HG03342 (cell line): ENCODE measurements around the gene NTM.

Source experiments
- ATAC-seq: cut with Tn5 transposase; IDR thresholded peaks from one replicate; pipeline ENCODE4 v1.9.1; 2021; ENCODE audit warnings: mild to moderate bottlenecking, moderate library complexity; ENCODE audit not compliant: unreplicated experiment

The NTM gene

DNA sequence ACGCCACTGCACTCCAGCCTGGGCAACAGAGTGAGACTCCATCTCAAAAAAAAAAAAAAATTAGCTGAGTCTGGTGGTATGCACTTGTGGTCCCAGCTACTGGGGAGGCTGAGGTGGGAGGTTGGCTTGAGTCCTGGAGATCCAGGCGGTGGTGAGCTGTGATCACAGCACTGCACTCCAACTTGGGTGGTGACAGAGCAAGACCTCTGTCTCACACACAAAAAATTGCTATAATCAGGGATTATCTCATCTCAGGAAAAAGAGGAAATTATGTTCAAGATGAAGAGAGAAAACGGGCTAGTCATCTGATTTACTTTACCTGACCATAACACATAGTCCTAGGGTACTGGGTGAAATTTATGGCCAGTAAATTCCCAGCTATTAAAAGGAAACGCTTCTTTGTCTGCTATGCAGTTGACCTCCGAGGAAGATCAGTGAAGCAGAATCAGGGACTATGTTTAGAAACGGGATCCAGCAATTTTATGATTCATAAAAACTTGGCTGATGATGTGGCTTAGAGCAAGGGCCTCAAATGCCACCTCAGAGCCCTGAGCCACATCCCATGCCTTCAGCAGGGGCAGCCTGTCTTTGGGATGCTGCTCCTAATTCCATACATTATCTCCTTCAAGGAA is 386.2 kb downstream of the NTM start:
- ATAC-seq: no peak

DNA sequence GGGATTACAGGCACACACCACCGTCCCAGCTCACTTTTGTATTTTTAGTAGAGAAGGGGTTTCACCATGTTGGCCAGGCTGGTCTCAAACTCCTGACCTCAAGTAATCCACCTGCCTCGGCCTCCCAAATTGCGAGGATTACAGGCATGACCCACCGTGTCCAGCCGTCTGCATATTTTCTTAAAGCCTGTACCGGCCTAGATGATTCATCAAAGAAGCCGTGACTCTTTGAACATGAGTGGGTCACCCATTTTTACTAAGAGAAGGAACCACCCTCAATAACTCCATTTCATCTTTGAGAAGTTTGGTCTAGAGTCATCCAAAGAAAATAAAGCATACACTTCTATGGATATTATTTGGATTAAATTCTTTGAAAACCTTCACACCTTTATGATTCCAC is 388.3 kb downstream of the NTM start:
- no peak for ATAC-seq

DNA sequence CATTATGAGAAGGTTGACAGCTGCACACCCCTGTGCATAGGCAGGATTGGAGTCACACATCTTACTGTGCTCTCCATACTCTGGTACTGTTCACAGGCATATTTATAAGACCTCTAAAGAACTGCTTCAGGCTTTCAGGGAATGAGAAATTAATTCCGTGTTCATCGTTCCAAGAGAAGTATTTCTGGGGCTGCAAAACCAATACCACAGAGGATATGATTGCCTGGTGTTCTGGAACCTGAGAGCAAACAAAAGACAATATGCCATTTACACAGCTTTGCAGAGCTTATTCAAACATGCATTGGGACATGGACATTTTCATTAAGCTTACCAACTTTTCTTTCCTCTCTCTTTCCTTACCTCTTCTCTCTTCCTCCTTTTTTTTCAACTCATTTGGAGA is 388.7 kb downstream of the NTM start:
- ATAC-seq: no peak

- ATAC-seq: no peak
These were observed 390.0 kb downstream of the NTM start for GRCh38 chr11:131760091-131761061.

DNA sequence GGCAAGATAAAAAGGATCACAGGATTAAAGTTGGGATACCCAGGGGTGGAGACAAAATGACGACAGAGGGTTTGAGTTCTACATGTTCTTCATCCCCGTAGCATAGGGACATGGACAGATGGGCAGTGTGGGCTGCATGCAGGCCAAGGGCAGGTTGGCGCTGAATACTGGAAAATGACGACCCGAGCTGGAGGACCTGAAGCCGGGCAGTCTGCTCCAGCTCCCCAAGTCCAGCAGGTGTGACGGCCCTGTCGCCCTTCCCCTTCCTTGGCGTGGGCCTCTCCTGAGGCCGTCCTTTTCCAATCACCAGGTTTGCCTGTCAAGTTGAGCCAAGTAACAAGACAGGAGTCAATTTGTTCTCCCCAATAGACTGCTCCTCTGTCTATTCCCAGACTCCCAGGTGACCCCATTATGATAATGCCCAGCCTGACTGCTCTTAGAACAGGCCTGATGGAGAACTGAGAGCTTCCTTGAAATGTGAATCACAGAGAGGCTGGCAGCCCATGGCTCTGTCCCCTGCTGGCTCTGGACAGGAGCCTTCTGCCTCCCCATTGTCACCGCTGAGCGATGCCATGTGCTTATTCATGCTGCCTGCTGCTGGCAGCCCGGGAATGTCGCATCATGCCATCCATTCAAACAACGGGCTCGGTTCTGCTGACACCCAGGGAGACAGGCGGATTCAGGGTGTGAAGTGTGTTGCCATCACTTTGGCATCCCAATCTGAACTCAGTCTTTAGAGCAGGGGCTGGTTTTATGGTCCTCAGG is 392.1 kb downstream of the NTM start:
- no peak for ATAC-seq

DNA sequence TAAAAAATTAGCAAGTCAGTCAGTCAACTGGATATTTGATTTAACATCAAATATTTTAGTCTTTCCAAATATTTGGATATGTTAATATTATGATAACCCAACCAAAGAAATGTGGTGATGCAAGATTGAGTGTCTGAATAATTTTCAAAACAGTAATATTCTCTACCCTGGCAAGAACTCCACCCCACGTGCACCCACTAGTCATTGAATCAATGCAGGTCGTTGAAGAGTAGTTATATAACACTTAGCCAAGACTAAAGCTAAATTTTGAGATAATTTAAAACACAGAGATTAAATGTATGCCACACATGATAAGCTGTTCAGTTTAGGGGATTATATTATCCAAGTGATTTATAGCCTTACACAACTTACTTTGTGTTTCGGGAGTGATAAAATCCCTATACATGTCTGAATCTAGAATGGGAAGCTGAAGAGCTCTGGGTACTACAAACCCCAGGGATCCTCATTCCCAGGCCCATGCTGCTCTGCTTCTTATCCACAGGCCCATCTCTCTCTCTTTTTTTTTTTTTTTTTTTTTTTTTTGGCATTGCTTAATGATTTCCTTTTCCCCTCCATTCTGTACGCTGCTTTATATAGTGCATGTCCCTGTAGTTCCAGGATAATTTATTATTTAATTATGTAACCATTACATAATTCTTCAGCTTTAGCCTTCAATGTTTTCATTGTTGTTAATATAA is 392.9 kb downstream of the NTM start:
- ATAC-seq: no peak

DNA sequence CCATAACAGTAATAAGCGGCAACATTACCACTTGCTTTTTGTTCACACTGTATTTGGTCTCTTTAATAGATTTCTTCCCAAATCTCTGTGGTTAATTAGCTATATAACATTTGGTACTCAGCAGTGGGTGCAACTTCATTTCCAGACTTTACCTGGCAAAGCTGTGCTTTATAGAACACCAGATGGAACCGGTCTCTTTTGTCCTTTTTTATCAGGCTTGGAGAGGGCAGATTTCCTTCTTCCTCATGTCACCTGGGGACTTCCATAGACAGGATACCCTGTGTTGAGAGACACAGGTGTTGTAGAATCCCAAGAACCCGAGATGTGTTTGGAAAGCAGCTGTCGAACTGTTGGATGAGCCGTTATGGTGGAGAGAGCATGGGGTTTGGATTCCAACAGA is 393.7 kb downstream of the NTM start:
- ATAC-seq: no peak

DNA sequence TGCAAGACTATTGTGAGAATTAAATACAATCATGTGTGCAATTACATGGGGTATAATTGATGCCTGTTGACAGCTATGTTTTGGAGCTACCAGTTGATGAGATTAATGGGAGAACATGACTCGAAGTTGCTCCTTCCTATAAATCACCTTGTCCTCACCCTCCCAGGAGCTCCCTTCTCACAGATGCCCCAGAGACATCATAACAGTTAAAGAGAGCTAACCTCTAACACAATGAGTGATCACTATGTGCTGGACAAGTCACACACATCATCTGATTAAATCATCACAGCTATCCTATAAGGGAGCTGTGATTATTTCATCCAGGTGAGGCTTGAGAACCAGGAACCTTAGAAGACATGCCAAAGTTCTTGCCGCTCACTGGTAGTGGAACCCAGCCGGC is 394.2 kb downstream of the NTM start:
- ATAC-seq: no peak

DNA sequence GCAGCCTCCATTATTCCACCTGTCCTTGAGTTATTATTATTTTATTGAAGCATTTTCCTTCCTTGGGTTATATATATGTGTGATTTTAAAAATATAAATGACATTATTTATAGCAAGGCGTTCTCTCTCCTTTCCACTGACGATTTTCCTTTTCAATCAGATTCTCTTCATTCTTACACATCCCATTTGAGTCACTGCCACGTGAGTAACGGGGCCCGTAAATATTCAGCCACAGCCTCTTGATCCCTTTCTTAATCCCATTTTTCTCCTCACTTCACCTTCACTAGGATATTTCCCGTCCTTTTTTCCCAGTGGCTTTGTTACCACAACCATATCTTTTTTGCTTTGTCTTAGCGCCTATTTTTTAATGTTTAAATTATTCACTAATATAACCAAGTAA is 396.2 kb downstream of the NTM start:
- no peak for ATAC-seq

- ATAC-seq: no peak
These were observed 397.0 kb downstream of the NTM start for GRCh38 chr11:131767421-131767820.

- ATAC-seq: no peak
These were observed 400.4 kb downstream of the NTM start for GRCh38 chr11:131770801-131771200.

DNA sequence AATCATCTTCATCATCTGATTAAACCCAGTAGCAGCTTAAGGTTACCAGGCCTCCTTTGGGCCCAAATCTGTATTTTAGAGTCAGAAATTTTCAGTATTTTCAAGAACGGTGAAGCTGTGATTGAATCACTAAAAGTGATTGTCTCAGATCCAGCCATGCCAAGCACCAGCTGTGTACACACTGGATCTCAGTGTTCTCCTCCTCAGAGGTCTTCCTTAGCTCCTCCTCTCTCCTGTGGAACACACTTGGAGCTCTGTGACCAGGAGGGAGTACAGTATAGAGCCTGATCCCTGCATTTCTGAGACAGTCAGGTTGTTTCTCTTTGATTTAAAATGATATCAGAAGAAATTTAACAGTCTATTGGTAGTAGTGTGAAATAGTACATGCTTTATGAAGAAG is 401.1 kb downstream of the NTM start:
- no peak for ATAC-seq

DNA sequence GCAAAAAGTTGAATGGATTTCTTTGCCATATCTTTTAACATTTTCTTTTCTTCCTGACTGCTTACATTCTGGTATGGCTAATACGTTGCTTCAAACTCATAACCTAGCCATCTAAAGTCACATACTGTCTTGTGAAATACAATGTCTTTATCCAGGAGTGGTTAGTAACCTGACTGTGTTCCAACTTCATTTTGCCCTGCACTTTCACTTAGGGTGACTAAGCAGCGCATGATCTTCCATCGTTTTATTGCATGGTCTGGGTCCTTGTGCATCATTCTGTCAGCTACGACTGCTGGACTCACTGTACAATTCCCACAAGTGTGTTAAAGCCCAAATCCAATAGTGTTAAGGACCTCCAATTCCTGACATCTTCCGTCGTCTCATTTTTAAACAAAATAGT is 403.2 kb downstream of the NTM start:
- ATAC-seq: no peak

- ATAC-seq: no peak
These were observed 405.8 kb downstream of the NTM start for GRCh38 chr11:131776211-131776610.

- ATAC-seq: no peak
These were observed 415.4 kb downstream of the NTM start for GRCh38 chr11:131785801-131786200.

- ATAC-seq: no peak
These were observed 416.7 kb downstream of the NTM start for GRCh38 chr11:131787119-131787518.

DNA sequence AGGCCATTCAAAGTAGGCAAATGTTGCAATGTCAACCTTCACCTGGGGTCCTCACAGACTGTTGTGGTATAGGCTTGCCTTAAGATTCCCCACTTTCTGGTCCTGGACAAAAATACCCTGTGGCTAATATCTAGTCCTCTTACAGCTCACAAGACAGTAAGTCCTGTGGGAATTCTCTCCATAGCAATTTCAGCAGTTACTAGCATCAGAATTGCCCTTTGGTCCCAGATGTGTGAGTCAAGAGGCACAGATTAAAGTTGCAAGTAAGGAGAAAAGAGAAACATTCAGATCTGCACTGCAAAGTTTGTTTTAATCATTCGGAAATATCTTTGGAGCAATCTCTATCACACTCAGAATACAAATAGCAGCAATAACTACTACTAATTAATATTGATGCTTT is 420.2 kb downstream of the NTM start:
- ATAC-seq: no peak

DNA sequence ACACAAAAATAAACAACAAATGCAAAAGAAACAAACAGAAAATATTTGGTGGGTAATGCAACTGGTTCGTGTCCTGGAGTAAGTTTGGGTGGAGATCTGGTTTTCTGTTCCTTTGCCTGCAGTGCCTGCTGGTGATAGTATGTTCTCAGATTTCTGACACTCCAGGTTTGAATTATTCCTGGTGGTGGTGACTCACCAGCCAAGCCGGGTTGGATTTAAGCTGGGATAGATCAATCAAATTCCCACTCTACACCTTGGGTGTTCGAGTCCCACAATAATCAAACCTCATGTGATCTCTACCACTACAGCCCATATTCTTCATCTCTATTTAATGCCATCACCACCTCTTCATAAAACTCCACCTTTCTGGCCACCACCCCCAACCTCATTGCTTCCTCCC is 421.8 kb downstream of the NTM start:
- no peak for ATAC-seq

DNA sequence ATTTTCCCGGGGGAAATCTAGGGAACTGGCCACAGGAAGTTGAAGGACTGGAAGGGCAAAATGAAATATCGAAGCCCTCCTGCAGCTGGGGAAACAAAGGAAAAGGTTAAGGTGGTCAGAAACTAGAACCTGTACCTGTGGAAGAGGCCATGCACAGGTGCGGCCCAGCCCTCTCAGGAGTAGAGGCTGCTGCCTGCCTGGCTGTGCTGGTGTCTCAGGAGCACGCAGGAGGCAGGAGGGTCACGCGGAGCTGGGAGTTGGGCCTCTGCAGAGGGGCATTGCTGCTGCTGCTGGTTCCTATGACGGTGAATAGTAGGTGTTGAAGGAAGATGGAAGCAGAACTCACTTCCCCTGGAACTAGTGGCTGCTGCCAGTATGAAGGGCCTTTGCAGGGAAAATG is 425.7 kb downstream of the NTM start:
- no peak for ATAC-seq

DNA sequence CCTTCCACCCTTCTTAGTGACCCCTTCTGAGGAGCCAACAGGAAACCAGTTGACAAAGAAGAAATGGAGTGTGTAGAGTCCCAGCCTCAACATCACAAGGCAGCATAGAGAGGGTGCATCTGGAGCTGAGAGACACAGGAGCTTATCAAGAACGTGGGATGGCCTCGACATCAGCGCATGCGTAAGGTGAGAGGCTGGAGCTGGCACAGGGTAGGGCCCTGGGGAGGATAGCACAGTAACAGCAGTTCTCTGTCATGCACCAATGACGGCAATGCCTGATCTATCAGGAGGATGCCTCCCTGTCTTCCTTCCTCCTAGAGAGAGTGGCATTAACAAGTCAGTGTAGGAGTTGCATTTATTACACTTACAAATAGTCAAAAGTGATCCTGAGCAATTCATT is 426.1 kb downstream of the NTM start:
- no peak for ATAC-seq

GRCh38 chr11:131800452-131800851 is 430.0 kb downstream of the NTM start:
- no peak for ATAC-seq
